HG03442 (cell line): ENCODE data around the gene ALOX15B.
"Not testable (repeated sequence)": the region's sequence is repeated elsewhere in the genome, so short reads cannot be mapped to it uniquely, and the experiment has no call there.

Source experiments
- ATAC-seq: cut with Tn5 transposase; IDR thresholded peaks from one replicate; pipeline ENCODE4 v1.9.1; 2021; ENCODE audit warnings: mild to moderate bottlenecking, moderate library complexity; ENCODE audit not compliant: unreplicated experiment

Gene ALOX15B

GRCh38 chr17:8012996-8013640 lies 25.7 kb upstream of the ALOX15B start:
- no peak for ATAC-seq

- no peak for ATAC-seq
Measured at GRCh38 chr17:8013731-8014557, 24.9 kb upstream of the ALOX15B start.

GRCh38 chr17:8014558-8014850 lies 24.4 kb upstream of the ALOX15B start:
- no peak for ATAC-seq

- ATAC-seq: no peak
Measured at GRCh38 chr17:8015236-8015956, 23.5 kb upstream of the ALOX15B start.

GRCh38 chr17:8015957-8016631 lies 22.8 kb upstream of the ALOX15B start:
- no peak for ATAC-seq

- ATAC-seq: no peak
Measured at GRCh38 chr17:8016632-8017424, 22.0 kb upstream of the ALOX15B start.

GRCh38 chr17:8018436-8018835 lies 20.4 kb upstream of the ALOX15B start:
- no peak for ATAC-seq

GRCh38 chr17:8019166-8019565 lies 19.7 kb upstream of the ALOX15B start:
- no peak for ATAC-seq

GRCh38 chr17:8019665-8020650 lies 18.9 kb upstream of the ALOX15B start:
- ATAC-seq: no peak

GRCh38 chr17:8020776-8021564 lies 17.9 kb upstream of the ALOX15B start:
- ATAC-seq: no peak

GRCh38 chr17:8021565-8022359 lies 17.1 kb upstream of the ALOX15B start:
- ATAC-seq: no peak

- ATAC-seq: no peak
Measured at GRCh38 chr17:8022360-8023003, 16.4 kb upstream of the ALOX15B start.

GRCh38 chr17:8024161-8024560 lies 14.7 kb upstream of the ALOX15B start:
- ATAC-seq: not testable (repeated sequence)

- no peak for ATAC-seq
Measured at GRCh38 chr17:8025176-8025911, 13.5 kb upstream of the ALOX15B start.

- no peak for ATAC-seq
Measured at GRCh38 chr17:8029121-8029520, 9.7 kb upstream of the ALOX15B start.

- ATAC-seq: no peak
Measured at GRCh38 chr17:8031261-8031661, 7.6 kb upstream of the ALOX15B start.

- ATAC-seq: no peak
Measured at GRCh38 chr17:8031950-8032349, 6.9 kb upstream of the ALOX15B start.
